B cell (primary cell): ENCODE results near the gene LMNB1.

Experiments
- CTCF ChIP-seq: fragments of 200-600 bp; IDR thresholded peaks from one replicate; pipeline ENCODE4 v1.8.0; 2022; ENCODE audit warnings: antibody characterized with exemption, mild to moderate bottlenecking
- EZH2 ChIP-seq: IDR thresholded peaks from 2 replicates; pipeline ENCODE4 v1.6.1; 2012; ENCODE audit warnings: borderline replicate concordance, low read depth, mild to moderate bottlenecking, moderate library complexity, low read length; ENCODE audit not compliant: insufficient read depth, poor library complexity, severe bottlenecking

- TF ChIP-seq CTCF (no peak), EZH2 (no peak)
These were observed 21.3 kb upstream of the LMNB1 start for GRCh38 chr5:126755593-126755992.
